OCI-LY7 (cell line): Measurements from ENCODE around the gene CARS1. TPM values are rescaled to one million over a fixed set of nuclear protein-coding genes. Genes with fewer than 3 reads are reported as not detected.

Source experiments
- BruUV-seq: library from RNA; stranded (reverse); fragments of 400-500 nt; replicated peaks from 2 replicates; lab custom pipeline; 2021; lab: Mats Ljungman, UMichigan
- CTCF ChIA-PET: fragments of 300-600 bp; sonication (Branson Sonifier 250); formaldehyde crosslinking; loops from one replicate; lab custom pipeline; 2022; ENCODE audit warnings: antibody characterized with exemption; ENCODE audit not compliant: unreplicated experiment; lab: Charles Lee
- POLR2A ChIA-PET: fragments of 300-600 bp; sonication (Branson Sonifier 250); formaldehyde crosslinking; loops from one replicate; lab custom pipeline; 2022; ENCODE audit warnings: antibody characterized with exemption; lab: Charles Lee
- DNase-seq: peaks from one replicate; pipeline ENCODE4 v3.0.0-alpha.2; 2015; ENCODE audit warnings: low spot score
- H2AFZ ChIP-seq: fragments of 200-600 bp; sonication (generic), shearing (Covaris generic); 2 replicates; pipeline ENCODE4 v1.6.1; 2014; ENCODE audit warnings: mild to moderate bottlenecking, antibody characterized with exemption, low read length, moderate library complexity
- H3K27ac ChIP-seq: fragments of 200-600 bp; sonication (generic); 2 replicates; pipeline ENCODE4 v1.5.1; 2014; ENCODE audit warnings: mixed run types, low read depth, mild to moderate bottlenecking, moderate library complexity, low read length, inconsistent platforms; ENCODE audit not compliant: poor library complexity, severe bottlenecking
- H3K36me3 ChIP-seq: fragments of 200-600 bp; sonication (generic); 2 replicates; pipeline ENCODE4 v1.6.1; 2014; ENCODE audit warnings: mild to moderate bottlenecking, antibody characterized with exemption, low read length, moderate library complexity, mixed read lengths; ENCODE audit not compliant: insufficient read depth
- H3K4me1 ChIP-seq: fragments of 200-600 bp; sonication (generic); 2 replicates; pipeline ENCODE4 v1.5.1; 2014; ENCODE audit warnings: mild to moderate bottlenecking, low read length; ENCODE audit not compliant: insufficient read depth, poor library complexity, severe bottlenecking
- H3K4me2 ChIP-seq: fragments of 200-600 bp; sonication (generic); 2 replicates; pipeline ENCODE4 v1.6.1; 2014; ENCODE audit warnings: mild to moderate bottlenecking, low read length
- H3K4me3 ChIP-seq: fragments of 200-600 bp; sonication (generic); 2 replicates; pipeline ENCODE4 v1.5.1; 2014; ENCODE audit warnings: mild to moderate bottlenecking, low read depth, low read length; ENCODE audit not compliant: poor library complexity, severe bottlenecking
- H3K79me2 ChIP-seq: fragments of 200-600 bp; sonication (generic); 2 replicates; pipeline ENCODE4 v1.6.1; 2016; ENCODE audit warnings: low read depth, mild to moderate bottlenecking, low read length, moderate library complexity, mixed read lengths; ENCODE audit not compliant: insufficient read depth
- H3K9me2 ChIP-seq: fragments of 200-600 bp; sonication (generic); 2 replicates; pipeline ENCODE4 v1.6.1; 2016; ENCODE audit warnings: mild to moderate bottlenecking, low read length, mixed read lengths; ENCODE audit not compliant: insufficient read depth
- H3K9me3 ChIP-seq: fragments of 200-600 bp; sonication (generic); 2 replicates; pipeline ENCODE4 v1.6.1; 2014; ENCODE audit warnings: mild to moderate bottlenecking, mixed run types, low read length, mixed read lengths
- H4K20me1 ChIP-seq: fragments of 200-600 bp; sonication (generic); 2 replicates; pipeline ENCODE4 v1.6.1; 2014; ENCODE audit warnings: mild to moderate bottlenecking, antibody characterized with exemption, low read length, moderate library complexity, mixed read lengths; ENCODE audit not compliant: insufficient read depth
- EZH2phosphoT487 ChIP-seq: fragments of 200-600 bp; sonication (generic); IDR thresholded peaks from 2 replicates; pipeline ENCODE4 v1.6.1; 2018; ENCODE audit warnings: low read depth, borderline replicate concordance, mild to moderate bottlenecking, mixed run types, antibody characterized with exemption, low read length, moderate library complexity, mixed read lengths
- intact Hi-C: fragments of 100-400 bp; cut with micrococcal nuclease; formaldehyde crosslinking; loops from one replicate; pipeline ENCODE4 v1.10.0; 2022; ENCODE audit not compliant: unreplicated experiment
- total RNA-seq, 2 experiments: library from RNA; depleted of rRNA in 1 of 2; stranded (reverse); fragments of >200 nt in 1 of 2; shearing (Covaris generic) in 1 of 2; gene quantifications; 2 replicates each; pipeline ENCODE4 v1.2.3, GENCODE V29; 2014 to 2022
- TF ChIP-seq, protein P1 (sequence below): fragments of 200-600 bp; sonication (generic); conservative IDR thresholded peaks from 2 replicates; pipeline ENCODE4 v1.5.1; 2014; ENCODE audit warnings: mild to moderate bottlenecking, antibody characterized with exemption, low read length, moderate library complexity, mixed read lengths

The CARS1 gene
- total RNA-seq, 2 experiments from 2014 or later = 58.3 to 88.8 TPM

DNA sequence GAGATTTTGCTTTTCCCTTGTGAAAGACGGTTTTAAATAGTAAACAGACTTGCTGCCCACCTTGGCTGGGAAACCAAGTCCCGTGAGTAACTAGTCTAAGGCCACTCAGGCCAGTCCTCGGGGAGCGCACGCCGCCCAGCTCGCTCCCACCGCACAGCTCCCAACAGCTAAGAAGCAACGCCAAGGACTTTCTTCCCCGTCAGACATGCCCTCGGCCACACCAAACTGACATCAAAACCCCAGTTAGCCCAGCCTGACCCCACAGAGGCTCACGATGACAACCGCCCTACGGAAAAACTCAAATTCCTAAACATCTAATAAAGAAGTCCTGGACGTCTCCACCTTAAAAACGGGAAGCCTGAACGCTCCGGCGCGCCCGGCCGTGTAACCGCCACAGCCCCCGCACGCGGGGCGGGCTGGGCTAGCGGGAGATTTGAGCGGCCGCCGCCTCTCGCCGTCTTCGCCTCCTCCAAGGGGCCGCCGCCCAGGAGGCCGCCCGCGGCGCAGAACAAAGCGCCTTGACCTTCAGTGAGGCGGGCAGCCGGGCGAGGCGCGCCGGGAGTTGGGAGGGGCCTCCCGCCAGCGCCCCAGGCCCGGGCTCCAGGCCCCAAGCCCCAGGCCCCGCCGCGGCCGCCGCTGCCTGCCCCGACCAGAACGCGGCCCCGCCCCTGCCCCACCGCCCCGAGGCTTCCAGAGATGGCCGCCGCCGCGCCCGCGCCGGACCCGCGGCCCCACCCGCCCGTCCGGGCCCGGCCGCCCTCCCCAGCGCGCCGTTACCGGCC lies 65.6 kb downstream of the CARS1 start:
- H3K36me3 ChIP-seq = peaks cover 51% of the 10 kb centered on the region
- peaks cover 18% of the 10 kb centered on the region for H3K4me1 ChIP-seq
- no peak overlapping the region for H2AFZ ChIP-seq
- H3K27ac ChIP-seq = peak overlapping the region; percentile 69
- peaks cover 52% of the 10 kb centered on the region for H3K79me2 ChIP-seq
- ChIA-PET CTCF (no interaction called here), POLR2A (interaction anchor here (0.7 to 1.5 kb wide), 3 partner anchors 12 to 46 kb away, joined by 3 to 5 read pairs (median 4); no protein-coding TSS in a partner anchor)
- peaks cover 38% of the 10 kb centered on the region for H4K20me1 ChIP-seq
- no TSS peak for BruUV-seq
- H3K9me3 ChIP-seq = no peaks in the 10 kb centered on the region; the same call in 1 of the 2 replicates
- H3K4me3 ChIP-seq = peak overlapping the region; percentile 97
- no peak for DNase-seq
- TF ChIP-seq, protein P1, sequence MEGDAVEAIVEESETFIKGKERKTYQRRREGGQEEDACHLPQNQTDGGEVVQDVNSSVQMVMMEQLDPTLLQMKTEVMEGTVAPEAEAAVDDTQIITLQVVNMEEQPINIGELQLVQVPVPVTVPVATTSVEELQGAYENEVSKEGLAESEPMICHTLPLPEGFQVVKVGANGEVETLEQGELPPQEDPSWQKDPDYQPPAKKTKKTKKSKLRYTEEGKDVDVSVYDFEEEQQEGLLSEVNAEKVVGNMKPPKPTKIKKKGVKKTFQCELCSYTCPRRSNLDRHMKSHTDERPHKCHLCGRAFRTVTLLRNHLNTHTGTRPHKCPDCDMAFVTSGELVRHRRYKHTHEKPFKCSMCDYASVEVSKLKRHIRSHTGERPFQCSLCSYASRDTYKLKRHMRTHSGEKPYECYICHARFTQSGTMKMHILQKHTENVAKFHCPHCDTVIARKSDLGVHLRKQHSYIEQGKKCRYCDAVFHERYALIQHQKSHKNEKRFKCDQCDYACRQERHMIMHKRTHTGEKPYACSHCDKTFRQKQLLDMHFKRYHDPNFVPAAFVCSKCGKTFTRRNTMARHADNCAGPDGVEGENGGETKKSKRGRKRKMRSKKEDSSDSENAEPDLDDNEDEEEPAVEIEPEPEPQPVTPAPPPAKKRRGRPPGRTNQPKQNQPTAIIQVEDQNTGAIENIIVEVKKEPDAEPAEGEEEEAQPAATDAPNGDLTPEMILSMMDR = no peak
- no peak for TF ChIP-seq EZH2phosphoT487
- no peaks in the 10 kb centered on the region for H3K9me2 ChIP-seq
- peak overlapping the region; percentile 76 for H3K4me2 ChIP-seq
- intact Hi-C loops = loop anchor here (2.0 to 5.0 kb wide), 2 partner anchors 65 to 604 kb away; partner anchors contain the start of gene CARS1

DNA sequence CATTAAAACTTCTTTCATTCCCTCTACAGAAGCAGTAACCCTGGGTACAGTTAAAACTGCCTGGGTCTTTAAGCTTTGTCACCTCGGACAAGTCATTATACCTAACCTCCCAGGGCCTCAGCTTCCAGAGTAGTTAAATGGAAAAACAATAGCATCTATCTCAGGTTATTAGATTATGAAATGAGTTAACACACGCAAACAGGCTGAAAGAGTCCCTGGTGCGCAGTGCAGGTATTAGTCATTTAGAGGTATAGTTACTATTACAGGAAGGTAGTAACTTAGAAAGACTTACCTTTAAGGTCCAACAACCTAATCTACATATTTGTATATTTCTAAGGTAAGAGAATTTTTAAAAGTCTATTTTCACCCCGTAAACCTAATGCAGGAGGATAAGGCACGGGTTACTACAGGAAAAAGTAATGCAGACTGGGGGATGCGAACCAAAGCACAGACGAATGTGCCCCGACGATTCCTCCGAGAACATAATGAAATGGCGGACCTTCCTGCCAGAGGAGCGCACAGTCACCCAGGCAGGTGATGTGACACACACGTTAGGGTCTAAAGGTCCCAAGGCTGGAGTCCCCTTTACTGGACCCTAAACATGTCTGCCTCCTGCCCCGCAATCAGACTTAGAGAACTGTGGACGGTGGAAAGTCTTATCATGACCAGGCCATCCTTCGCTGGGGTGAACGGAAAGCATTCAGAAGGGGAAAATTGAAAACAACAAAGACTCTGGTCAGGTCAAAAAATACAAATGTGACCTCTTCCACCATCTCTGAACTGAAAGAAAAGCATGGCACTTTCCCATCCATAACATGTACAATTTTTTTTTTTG lies 66.4 kb downstream of the CARS1 start:
- H3K4me1 ChIP-seq = peaks cover 18% of the 10 kb centered on the region
- H3K27ac ChIP-seq = peak overlapping the region; percentile 69
- peaks cover 59% of the 10 kb centered on the region for H3K36me3 ChIP-seq
- no peak overlapping the region for H2AFZ ChIP-seq
- peaks cover 60% of the 10 kb centered on the region for H3K79me2 ChIP-seq
- intact Hi-C loops = loop anchor here (5.0 kb wide), 1 partner anchor 604 kb away; no protein-coding TSS in a partner anchor
- H3K4me2 ChIP-seq = peak overlapping the region; percentile 76
- no peaks in the 10 kb centered on the region for H3K9me2 ChIP-seq
- TF ChIP-seq EZH2phosphoT487 = no peak
- TF ChIP-seq, protein P1 = no peak
- CTCF ChIA-PET = no interaction called here
- POLR2A ChIA-PET = interaction anchor here (0.9 to 2.1 kb wide), 4 partner anchors 7 to 45 kb away, joined by 3 to 9 read pairs (median 6); no protein-coding TSS in a partner anchor
- H3K9me3 ChIP-seq = no peaks in the 10 kb centered on the region; the same call in 1 of the 2 replicates
- peak; percentile 62 for DNase-seq
- peaks cover 38% of the 10 kb centered on the region for H4K20me1 ChIP-seq
- H3K4me3 ChIP-seq = peak overlapping the region; percentile 97
- BruUV-seq = no TSS peak
